IPS DF 19.7 (cell line): ENCODE data around the gene TEDC1.

Experiments used
- DNase-seq: peaks from one replicate; pipeline ENCODE4 v3.0.0-alpha.2; 2013; ENCODE audit warnings: low read depth, low spot score

Gene TEDC1

DNA sequence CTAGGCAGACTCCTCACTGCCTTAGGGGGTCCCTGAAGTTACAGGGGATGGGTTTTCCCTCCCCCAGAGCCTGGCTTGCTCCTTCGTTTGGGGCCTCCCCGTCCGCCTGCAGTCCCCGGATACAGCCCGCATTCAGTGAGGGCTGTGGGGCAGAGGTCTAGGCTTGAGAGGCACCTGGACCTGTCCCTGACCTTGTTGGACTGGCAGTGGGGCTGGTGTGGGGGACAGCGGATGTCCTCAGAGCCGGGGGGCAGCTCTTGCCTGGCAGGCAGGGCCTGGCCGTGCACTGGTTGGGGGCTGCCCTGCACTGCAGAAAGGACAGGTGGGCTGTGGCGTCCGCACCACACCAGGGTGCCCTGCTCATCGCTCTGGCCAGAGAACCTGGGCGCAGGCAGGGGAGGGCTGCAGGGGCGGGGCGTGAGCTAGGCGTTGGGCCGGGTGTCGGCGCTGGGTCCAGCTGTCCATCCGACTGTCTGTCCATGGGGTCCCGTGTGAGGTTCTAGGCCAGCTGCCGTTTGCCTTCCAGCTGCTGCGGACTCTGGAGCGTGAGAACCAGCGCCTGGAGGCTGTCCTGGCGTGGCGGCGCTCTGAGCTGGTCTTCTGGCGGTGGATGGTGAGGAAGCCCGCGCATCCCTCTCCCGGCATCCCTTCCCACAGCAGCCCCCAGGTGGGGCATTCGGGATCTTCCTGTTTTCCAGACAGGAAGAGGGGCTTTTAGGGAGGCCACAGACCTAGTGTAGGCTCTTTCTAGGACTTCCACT is 6.0 kb downstream of the TEDC1 start:
- DNase-seq, result no peak

DNA sequence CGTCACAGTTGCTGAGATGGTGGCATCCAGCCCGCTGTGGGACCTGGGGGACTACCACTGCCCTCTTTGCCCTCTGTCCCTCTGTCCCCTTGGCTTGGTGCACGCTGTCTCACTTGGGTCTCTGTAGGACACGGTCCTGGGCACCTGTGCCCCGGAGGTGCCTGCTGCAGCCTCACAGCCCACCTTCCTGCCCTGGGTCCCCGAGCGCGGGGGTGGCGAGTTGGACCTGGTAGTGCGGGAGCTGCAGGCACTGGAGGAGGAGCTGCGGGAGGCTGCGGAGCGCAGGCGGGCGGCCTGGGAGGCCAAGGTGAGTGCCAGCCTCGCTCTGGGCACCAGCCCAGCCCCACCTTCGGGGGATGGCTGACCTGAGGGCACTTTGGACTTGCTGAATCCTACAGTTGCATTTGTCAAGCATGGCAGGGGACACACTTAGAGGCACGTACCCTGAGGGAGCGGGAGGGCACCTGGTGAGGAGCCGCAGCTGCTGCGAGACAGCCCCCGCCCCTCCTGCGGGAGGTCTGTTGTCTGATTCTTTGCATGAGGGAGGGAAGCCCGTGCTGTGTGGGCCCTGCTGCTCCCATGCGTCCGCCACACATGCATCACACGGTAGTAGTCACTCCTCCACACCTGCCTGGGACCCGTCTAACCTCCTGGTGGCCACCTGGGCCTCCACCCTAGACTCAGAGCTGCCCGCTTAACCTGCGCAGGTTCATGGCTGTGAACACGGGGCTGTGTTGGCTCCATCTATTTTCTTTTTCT is 6.8 kb downstream of the TEDC1 start:
- no peak for DNase-seq

GRCh38 chr14:105498430-105499255 is 7.6 kb downstream of the TEDC1 start:
- DNase-seq, result no peak

GRCh38 chr14:105499256-105500035 is 8.4 kb downstream of the TEDC1 start:
- no peak for DNase-seq

DNA sequence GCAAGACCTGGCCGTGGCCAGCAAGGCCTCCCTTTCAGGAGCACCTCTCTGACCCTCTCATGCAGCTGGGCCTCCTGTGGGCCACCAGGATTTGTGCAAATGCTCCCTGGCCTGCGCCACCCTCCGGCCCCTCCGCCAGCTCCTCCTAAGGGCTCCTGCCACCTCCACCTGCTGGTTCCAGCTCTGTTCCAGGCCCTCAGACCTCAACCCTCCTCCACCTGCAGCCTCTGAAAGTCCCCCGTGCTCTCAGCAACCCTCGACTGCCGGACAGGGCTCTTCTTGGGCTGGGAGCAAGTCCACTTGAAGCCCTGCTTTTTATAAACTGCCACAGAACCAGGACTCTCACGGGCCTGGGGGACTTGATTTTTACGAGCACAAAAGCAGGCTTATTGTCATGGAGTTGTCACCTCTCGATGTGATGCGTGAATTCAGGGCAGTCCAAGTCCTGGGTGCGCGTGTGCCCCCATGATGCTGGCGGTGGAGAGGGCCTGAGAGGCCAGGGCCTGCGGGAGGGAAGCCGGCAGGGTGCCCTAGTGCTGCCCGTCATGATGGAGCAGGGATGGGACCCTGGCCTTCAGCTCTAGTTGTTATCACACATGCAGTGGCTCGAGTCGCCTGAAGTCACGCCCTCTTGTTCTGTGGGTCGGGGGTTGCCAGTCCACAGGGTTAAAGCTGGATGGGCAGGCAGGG is 9.1 kb downstream of the TEDC1 start:
- DNase-seq, result no peak

DNA sequence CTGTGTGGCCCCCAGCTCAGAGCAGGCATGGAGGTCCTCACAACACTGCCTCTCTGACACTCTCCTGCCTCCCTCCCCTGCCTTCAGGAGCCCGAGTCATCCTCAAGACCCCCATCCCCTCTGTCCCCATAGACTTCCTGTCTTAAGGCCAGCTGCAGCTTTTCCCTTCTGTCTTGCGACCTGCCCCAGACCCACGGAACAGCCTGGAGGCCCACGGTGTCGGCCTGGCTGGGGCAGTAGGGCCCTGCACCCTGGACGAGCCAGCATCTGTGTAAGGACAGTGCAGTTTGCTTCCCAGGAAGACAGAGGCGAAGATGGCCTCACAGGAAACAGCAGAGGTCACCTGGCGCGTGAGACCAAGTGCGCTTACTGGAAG is 9.7 kb downstream of the TEDC1 start:
- no peak for DNase-seq

DNA sequence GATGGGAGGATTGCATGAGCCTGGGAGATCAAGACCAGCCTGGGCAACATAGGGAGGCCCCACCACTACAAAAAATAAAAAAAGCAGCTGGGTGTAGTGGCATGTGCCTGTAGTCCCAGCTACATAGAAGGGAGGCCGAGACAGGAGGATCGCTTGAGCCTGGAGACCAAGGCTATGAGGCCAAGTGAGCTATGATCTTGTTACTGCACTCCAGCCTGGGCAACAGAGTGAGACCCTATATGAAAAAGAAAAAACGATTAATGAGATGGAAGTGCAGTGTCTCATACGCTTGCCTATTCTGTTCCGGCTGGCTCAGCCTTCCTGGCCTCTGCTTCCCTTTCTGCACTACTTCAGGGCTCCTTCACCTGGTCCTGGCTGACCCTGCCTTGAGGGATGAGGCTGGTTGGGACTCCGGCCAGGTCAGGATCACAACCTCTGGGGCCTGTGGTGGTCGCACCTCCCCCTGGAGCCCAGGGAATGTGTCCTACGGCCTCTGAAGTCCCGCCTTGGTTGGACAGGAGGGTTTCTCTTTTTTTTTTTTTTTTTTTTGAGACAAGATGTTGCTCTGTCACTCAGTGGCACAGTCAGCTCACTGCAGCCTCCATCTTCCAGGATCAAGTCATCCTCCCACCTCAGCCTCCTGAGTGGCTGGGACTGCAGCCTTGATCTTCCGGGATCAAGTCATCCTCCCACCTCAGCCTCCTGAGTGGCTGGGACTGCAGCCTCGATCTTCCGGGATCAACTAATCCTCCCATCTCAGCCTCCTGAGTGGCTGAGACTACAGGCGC is 10.7 kb downstream of the TEDC1 start:
- no peak for DNase-seq

GRCh38 chr14:105502446-105503295 is 11.6 kb downstream of the TEDC1 start:
- no peak for DNase-seq

DNA sequence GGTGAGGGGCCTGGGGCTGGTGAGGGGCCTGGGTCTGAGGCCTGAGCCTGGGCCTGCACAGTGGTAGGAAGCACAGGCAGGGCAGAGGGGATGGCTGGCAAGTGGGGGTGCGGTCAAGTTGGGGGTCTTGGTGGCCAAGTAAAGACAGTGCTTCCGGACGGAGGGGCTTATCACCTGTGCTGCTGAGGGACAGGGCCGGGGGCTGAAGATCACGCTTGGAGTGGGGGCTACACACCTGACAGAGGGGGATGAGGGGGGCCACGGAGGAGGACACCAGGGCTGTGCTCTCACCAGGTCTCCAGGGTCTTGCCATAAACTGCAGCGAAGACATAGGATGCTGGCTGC is 12.2 kb downstream of the TEDC1 start:
- DNase-seq, result no peak

DNA sequence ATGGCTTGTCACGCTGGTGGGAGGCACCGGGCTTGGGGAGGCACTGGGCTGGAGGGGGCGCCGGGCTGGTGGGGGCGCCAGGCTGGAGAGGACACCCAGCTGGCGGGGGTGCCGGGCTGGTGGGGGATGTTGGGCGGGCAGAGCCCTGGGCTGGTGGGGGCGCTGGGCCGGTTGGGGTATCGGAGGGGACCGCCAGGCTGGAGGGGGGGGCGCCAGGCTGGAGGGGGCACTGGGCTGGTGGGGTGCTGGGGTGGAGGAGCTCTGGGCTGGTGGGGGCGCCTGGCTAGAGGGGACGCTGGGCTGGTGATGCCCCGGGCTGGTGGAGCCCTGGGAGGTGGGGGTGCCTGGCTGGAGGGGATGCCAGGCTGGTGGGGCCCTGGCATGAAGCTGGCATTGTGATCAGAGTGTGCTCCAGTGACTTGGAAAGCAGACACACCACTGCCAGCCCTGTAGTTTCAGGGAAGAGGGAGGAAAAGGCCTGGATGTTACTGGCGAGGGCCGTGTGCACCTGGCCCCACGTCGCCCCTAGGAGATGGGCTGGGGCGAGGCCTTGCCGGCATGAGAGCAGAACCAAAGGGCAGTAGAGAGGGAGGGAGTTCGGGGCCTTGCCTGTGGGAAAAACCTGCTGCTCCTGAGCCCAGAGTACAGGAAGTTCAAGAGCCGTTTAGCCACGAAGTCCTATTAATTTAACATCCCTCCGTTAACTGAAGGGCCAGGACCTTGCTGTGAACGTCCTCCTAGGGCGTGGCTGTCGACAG is 13.1 kb downstream of the TEDC1 start:
- no peak for DNase-seq

DNA sequence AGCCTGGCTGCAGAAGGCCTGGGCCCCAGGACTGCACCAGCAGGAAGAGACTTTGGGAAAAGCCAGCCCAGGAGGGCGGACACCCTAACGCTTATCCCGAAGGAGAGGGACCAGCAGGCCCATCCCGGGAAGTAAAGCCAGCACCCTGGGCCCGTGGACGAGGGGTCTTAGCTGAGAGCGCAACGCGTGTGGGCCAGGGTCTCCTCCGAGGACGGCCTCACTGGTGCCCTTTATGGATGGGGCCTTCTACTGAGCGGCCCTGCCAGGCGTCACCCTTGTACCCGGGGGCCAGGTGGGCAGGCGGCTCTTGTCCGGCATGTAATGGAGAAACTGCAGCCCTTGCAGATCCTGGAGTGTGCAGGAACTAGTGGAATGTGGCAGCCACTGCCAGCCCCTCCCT is 14.1 kb downstream of the TEDC1 start:
- no peak for DNase-seq

GRCh38 chr14:105507247-105507646 is 16.2 kb downstream of the TEDC1 start:
- no peak for DNase-seq

- DNase-seq, result no peak
Measured at GRCh38 chr14:105508069-105508468, 17.0 kb downstream of the TEDC1 start.

DNA sequence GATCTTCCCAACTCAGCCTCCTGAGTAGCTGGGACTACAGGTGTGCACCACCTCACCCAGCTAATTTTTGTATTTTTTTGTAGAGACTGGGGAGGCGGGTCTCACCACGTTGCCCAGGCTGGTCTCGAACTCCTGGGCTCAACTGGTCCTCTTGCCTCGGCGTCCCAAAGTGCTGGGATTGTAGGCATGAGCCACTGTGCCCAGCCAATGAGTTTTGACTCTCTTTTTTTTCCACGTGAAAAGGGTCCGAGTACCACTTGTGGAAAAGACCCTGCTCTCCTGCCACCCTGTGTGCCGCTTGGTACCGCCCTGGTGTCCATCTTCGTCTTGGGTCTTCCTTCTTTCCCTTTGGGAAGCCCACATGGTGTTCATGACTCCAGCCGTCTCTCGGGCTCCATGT is 17.6 kb downstream of the TEDC1 start:
- no peak for DNase-seq

- DNase-seq, result no peak
Measured at GRCh38 chr14:105517096-105517495, 26.1 kb downstream of the TEDC1 start.

GRCh38 chr14:105519946-105520698 is 29.1 kb downstream of the TEDC1 start:
- DNase-seq, result no peak

DNA sequence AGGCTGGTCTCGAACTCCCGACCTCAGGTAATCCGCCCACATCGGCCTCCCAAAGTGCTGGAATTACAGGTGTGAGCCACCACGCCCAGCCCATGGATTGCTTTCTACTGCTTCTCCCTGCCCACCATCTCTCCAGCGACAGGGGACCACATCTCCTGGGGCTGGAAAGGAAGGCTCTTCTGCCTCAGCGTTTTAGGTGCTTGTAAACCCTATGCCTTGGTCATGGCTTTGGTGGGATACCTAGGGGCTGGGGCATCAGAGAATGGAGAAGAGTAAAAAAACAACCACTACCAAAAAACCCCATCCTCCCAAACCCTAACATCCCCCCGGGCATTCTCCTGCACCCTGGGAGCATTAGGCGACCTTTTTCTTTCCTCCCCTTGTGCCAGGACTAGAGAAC is 34.3 kb downstream of the TEDC1 start:
- DNase-seq, result no peak
